Neural cell (in vitro differentiated cells): Measurements from ENCODE around the gene C1QTNF8. TPM values are rescaled to one million over a fixed set of nuclear protein-coding genes. Genes with fewer than 3 reads are reported as not detected.

Experiments
- H2AFZ ChIP-seq: fragments of 200-600, 300-800 bp; sonication (generic), shearing (Covaris generic); 2 replicates; pipeline ENCODE4 v1.6.0; 2014; ENCODE audit warnings: low read depth, mild to moderate bottlenecking, antibody characterized with exemption, low read length, moderate library complexity
- H3F3A ChIP-seq: fragments of 200-600 bp; shearing (Covaris generic); 2 replicates; pipeline ENCODE4 v1.6.1; 2016; ENCODE audit warnings: mild to moderate bottlenecking, moderate library complexity, mixed read lengths, antibody characterized with exemption, low read length; ENCODE audit not compliant: insufficient read depth, poor library complexity, severe bottlenecking
- H3K27ac ChIP-seq: fragments of 200-600, 300-800 bp; sonication (generic), shearing (Covaris generic); 2 replicates; pipeline ENCODE4 v1.5.1; 2014; ENCODE audit warnings: mild to moderate bottlenecking, low read length, moderate library complexity
- H3K27me3 ChIP-seq: fragments of 300-800, 200-600 bp; sonication (generic), shearing (Covaris generic); 2 replicates; pipeline ENCODE4 v1.6.0; 2014; ENCODE audit warnings: mild to moderate bottlenecking, low read depth, low read length, moderate library complexity; ENCODE audit not compliant: insufficient read depth
- H3K36me3 ChIP-seq: fragments of 300-800, 200-600 bp; sonication (generic), shearing (Covaris generic); 2 replicates; pipeline ENCODE4 v1.5.1; 2014; ENCODE audit warnings: mild to moderate bottlenecking, antibody characterized with exemption, low read length, moderate library complexity; ENCODE audit not compliant: insufficient read depth
- H3K4me2 ChIP-seq: fragments of 300-800, 200-600 bp; sonication (generic), shearing (Covaris generic); 2 replicates; pipeline ENCODE4 v1.6.0; 2014; ENCODE audit warnings: mild to moderate bottlenecking, low read length
- H3K4me3 ChIP-seq: fragments of 300-800, 200-600 bp; sonication (generic), shearing (Covaris generic); 2 replicates; pipeline ENCODE4 v1.5.1; 2014; ENCODE audit warnings: mild to moderate bottlenecking, low read length, moderate library complexity
- H3K79me2 ChIP-seq: fragments of 200-600 bp; shearing (Covaris generic); replicated peaks from 2 replicates; pipeline ENCODE4 v1.6.0; 2014; ENCODE audit warnings: mild to moderate bottlenecking, low read length, moderate library complexity; ENCODE audit not compliant: insufficient read depth
- H3K9ac ChIP-seq: fragments of 300-800, 200-600 bp; sonication (generic), shearing (Covaris generic); 2 replicates; pipeline ENCODE4 v1.6.1; 2016; ENCODE audit warnings: mild to moderate bottlenecking, low read length, mixed read lengths
- H3K9me2 ChIP-seq: fragments of 200-600 bp; shearing (Covaris generic); 2 replicates; pipeline ENCODE4 v1.6.1; 2016; ENCODE audit warnings: mild to moderate bottlenecking, low read length, mixed read lengths; ENCODE audit not compliant: insufficient read depth
- H3K9me3 ChIP-seq: fragments of 200-600, 300-800 bp; sonication (generic), shearing (Covaris generic); 2 replicates; pipeline ENCODE4 v1.6.1; 2016; ENCODE audit warnings: mild to moderate bottlenecking, mixed run types, low read length, moderate library complexity, mixed read lengths
- H4K20me1 ChIP-seq: fragments of 200-600 bp; shearing (Covaris generic); 2 replicates; pipeline ENCODE4 v1.6.1; 2016; ENCODE audit warnings: mild to moderate bottlenecking, mixed run types; ENCODE audit not compliant: insufficient read depth
- EP300 ChIP-seq: fragments of 450-650 bp; conservative IDR thresholded peaks from 2 replicates; pipeline ENCODE4 v1.6.1; 2014; ENCODE audit warnings: antibody characterized with exemption, mild to moderate bottlenecking, moderate library complexity; ENCODE audit not compliant: poor library complexity, severe bottlenecking
- EZH2 ChIP-seq: fragments of 200-600, 300-800 bp; shearing (Covaris generic), sonication (generic); IDR thresholded peaks from 2 replicates; pipeline ENCODE4 v1.6.1; 2014; ENCODE audit warnings: antibody characterized with exemption, low read length, borderline replicate concordance, mild to moderate bottlenecking; ENCODE audit not compliant: insufficient read depth, poor library complexity, severe bottlenecking
- MXI1 ChIP-seq: fragments of 450-650 bp; conservative IDR thresholded peaks from 2 replicates; pipeline ENCODE4 v1.6.1; 2014; ENCODE audit warnings: antibody characterized with exemption, mild to moderate bottlenecking; ENCODE audit not compliant: poor library complexity, severe bottlenecking
- POLR2AphosphoS5 ChIP-seq: IDR thresholded peaks from 2 replicates; pipeline ENCODE4 v1.6.1; 2012
- RAD21 ChIP-seq: fragments of 450-650 bp; conservative IDR thresholded peaks from 2 replicates; pipeline ENCODE4 v1.6.1; 2014; ENCODE audit warnings: antibody characterized with exemption, mild to moderate bottlenecking, moderate library complexity
- SMC3 ChIP-seq: fragments of 450-650 bp; conservative IDR thresholded peaks from 2 replicates; pipeline ENCODE4 v1.6.1; 2014; ENCODE audit warnings: antibody characterized with exemption, mild to moderate bottlenecking, moderate library complexity; ENCODE audit not compliant: poor library complexity
- TAF1 ChIP-seq: IDR thresholded peaks from 2 replicates; pipeline ENCODE4 v1.6.1; 2012; ENCODE audit warnings: low read depth
- polyA plus RNA-seq: library from polyadenylated mRNA; depleted of rRNA; stranded (reverse); fragments of >200 nt; gene quantifications from 2 replicates; pipeline ENCODE4 v1.2.3, GENCODE V29; 2014
- TF ChIP-seq, protein P1 (sequence below): IDR thresholded peaks from 2 replicates; pipeline ENCODE4 v1.6.1; 2012; ENCODE audit warnings: borderline replicate concordance
- TF ChIP-seq, protein P2 (sequence below): fragments of 450-650 bp; IDR thresholded peaks from 2 replicates; pipeline ENCODE4 v1.5.1; 2014; ENCODE audit warnings: antibody characterized with exemption, mild to moderate bottlenecking, moderate library complexity; ENCODE audit not compliant: poor library complexity, severe bottlenecking

C1QTNF8 gene
- polyA plus RNA-seq, 1 donor from 2014 or later: 0.79 TPM

DNA sequence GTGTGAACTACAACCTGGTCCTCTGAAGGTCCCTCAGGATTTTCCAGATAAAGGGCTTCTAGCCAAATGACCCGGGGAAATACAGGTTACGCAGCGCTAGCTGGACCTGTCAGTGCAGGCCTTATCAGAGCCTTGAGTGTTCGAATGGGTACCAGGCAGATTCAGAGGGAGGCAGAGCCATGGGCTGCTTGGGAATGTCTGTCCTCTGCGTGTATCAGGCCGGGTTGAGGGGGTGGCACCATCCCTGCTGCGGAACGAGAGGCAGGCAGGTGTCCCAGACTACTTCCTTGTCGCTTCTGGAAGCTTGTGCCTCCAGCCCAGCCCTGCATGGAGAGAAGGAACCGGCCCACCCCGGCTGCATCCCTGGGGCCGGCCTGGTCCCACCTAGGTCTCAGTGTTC is 57.1 kb downstream of the C1QTNF8 start:
- H3K4me2 ChIP-seq: no peak overlapping the region
- no peaks in the 10 kb centered on the region for H3K9me2 ChIP-seq
- H3K27me3 ChIP-seq: no peaks in the 10 kb centered on the region
- no peaks in the 10 kb centered on the region for H3F3A ChIP-seq
- no peak overlapping the region for H3K4me3 ChIP-seq
- no peak overlapping the region for H2AFZ ChIP-seq
- no peak overlapping the region for H3K9ac ChIP-seq
- no peaks in the 10 kb centered on the region for H4K20me1 ChIP-seq
- H3K79me2 ChIP-seq: no peaks in the 10 kb centered on the region
- H3K36me3 ChIP-seq: no peaks in the 10 kb centered on the region
- H3K27ac ChIP-seq: no peak overlapping the region
- H3K9me3 ChIP-seq: no peaks in the 10 kb centered on the region
- TF ChIP-seq RAD21 (no peak), EZH2 (no peak), MXI1 (no peak), EP300 (no peak), TAF1 (no peak), POLR2AphosphoS5 (no peak), SMC3 (no peak)
- TF ChIP-seq, protein P1, sequence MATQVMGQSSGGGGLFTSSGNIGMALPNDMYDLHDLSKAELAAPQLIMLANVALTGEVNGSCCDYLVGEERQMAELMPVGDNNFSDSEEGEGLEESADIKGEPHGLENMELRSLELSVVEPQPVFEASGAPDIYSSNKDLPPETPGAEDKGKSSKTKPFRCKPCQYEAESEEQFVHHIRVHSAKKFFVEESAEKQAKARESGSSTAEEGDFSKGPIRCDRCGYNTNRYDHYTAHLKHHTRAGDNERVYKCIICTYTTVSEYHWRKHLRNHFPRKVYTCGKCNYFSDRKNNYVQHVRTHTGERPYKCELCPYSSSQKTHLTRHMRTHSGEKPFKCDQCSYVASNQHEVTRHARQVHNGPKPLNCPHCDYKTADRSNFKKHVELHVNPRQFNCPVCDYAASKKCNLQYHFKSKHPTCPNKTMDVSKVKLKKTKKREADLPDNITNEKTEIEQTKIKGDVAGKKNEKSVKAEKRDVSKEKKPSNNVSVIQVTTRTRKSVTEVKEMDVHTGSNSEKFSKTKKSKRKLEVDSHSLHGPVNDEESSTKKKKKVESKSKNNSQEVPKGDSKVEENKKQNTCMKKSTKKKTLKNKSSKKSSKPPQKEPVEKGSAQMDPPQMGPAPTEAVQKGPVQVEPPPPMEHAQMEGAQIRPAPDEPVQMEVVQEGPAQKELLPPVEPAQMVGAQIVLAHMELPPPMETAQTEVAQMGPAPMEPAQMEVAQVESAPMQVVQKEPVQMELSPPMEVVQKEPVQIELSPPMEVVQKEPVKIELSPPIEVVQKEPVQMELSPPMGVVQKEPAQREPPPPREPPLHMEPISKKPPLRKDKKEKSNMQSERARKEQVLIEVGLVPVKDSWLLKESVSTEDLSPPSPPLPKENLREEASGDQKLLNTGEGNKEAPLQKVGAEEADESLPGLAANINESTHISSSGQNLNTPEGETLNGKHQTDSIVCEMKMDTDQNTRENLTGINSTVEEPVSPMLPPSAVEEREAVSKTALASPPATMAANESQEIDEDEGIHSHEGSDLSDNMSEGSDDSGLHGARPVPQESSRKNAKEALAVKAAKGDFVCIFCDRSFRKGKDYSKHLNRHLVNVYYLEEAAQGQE: no peak
- TF ChIP-seq, protein P2, sequence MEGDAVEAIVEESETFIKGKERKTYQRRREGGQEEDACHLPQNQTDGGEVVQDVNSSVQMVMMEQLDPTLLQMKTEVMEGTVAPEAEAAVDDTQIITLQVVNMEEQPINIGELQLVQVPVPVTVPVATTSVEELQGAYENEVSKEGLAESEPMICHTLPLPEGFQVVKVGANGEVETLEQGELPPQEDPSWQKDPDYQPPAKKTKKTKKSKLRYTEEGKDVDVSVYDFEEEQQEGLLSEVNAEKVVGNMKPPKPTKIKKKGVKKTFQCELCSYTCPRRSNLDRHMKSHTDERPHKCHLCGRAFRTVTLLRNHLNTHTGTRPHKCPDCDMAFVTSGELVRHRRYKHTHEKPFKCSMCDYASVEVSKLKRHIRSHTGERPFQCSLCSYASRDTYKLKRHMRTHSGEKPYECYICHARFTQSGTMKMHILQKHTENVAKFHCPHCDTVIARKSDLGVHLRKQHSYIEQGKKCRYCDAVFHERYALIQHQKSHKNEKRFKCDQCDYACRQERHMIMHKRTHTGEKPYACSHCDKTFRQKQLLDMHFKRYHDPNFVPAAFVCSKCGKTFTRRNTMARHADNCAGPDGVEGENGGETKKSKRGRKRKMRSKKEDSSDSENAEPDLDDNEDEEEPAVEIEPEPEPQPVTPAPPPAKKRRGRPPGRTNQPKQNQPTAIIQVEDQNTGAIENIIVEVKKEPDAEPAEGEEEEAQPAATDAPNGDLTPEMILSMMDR: no peak

Other genes with a start within 250 kb of the C1QTNF8 start
- 9.2 and 16.2 TPM in 2 replicates for gene LMF1, start 125.3 kb downstream of the C1QTNF8 start, polyA plus RNA-seq
- gene SOX8, start 114.5 kb downstream of the C1QTNF8 start, polyA plus RNA-seq: 3.9 and 4.6 TPM in 2 replicates
- not detected in 2 replicates for gene SSTR5, start 23.5 kb downstream of the C1QTNF8 start, polyA plus RNA-seq
- 27.7 and 35.7 TPM in 2 replicates for gene CACNA1H, start 56.9 kb upstream of the C1QTNF8 start, polyA plus RNA-seq
- not detected in 2 replicates for gene TPSG1, start 129.0 kb upstream of the C1QTNF8 start, polyA plus RNA-seq
- not detected in 2 replicates for gene TPSB2, start 133.9 kb upstream of the C1QTNF8 start, polyA plus RNA-seq
- not detected in 2 replicates for gene TPSAB1, start 144.5 kb upstream of the C1QTNF8 start, polyA plus RNA-seq
- gene TPSD1, start 159.8 kb upstream of the C1QTNF8 start, polyA plus RNA-seq: not detected in 2 replicates
- 111 and 126 TPM in 2 replicates for gene UBE2I, start 213.4 kb upstream of the C1QTNF8 start, polyA plus RNA-seq
- 65.2 and 93.7 TPM in 2 replicates for gene BAIAP3, start 237.4 kb upstream of the C1QTNF8 start, polyA plus RNA-seq